AG04449 (cell line): ENCODE measurements around the gene PTPMT1.

Experiments
- CTCF ChIA-PET: fragments of 350-600 bp; formaldehyde crosslinking; extraction: SDS; loops from one replicate; lab custom pipeline; 2021; ENCODE audit warnings: antibody characterized with exemption; lab: Yijun Ruan, JAX
- POLR2A ChIA-PET: fragments of 400-600, 350-600 bp; formaldehyde crosslinking; extraction: SDS; loops from one replicate; lab custom pipeline; 2020; ENCODE audit warnings: antibody characterized with exemption, inconsistent platforms; lab: Yijun Ruan, JAX
- DNase-seq: peaks from one replicate; pipeline ENCODE4 v3.0.0-alpha.2; 2010; ENCODE audit warnings: low read depth, low spot score
- H3K4me3 ChIP-seq: 2 replicates; pipeline ENCODE4 v1.5.1; 2011; ENCODE audit warnings: low read depth, mild to moderate bottlenecking, control low read depth, low read length
- TF ChIP-seq, protein P1 (sequence below): IDR thresholded peaks from one replicate; pipeline ENCODE4 v1.5.1; 2011; ENCODE audit warnings: mild to moderate bottlenecking, moderate library complexity, low read length, control low read depth, inconsistent platforms; ENCODE audit not compliant: insufficient read depth; ENCODE audit errors: missing control alignments

The PTPMT1 gene

DNA sequence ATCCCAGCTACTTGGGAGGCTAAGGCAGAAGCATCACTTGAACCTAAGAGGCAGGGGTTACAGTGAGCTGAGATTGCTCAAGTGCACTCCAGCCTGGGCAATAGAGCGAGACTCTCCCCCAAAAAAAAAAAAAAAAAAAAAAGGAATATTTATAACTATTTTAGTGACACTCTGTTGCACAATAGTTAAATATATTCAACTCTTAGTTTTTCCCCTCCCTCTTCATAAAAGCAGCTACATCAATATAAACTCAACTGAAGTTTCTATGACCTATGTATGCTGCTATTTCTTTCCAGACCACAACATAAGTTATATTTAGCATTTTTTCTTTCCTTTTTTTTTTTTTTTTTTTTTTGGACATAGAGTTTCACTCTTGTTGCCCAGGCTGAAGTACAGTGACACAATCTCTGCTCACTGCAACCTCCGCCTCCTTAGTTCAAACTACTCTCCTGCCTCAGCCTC, 31.7 kb upstream of the PTPMT1 start:
- ChIA-PET POLR2A (interaction anchor here (0.6 to 1.4 kb wide), 3 partner anchors 9 to 77 kb away, joined by 3 to 8 read pairs (median 3); no protein-coding TSS in a partner anchor), CTCF (interaction anchor here (1.9 kb wide), 1 partner anchor 19 kb away, joined by 10 read pairs; the partner anchor contains the start of gene CELF1)
- DNase-seq: peak; percentile 68
- no peak overlapping the region for H3K4me3 ChIP-seq
- TF ChIP-seq, protein P1, sequence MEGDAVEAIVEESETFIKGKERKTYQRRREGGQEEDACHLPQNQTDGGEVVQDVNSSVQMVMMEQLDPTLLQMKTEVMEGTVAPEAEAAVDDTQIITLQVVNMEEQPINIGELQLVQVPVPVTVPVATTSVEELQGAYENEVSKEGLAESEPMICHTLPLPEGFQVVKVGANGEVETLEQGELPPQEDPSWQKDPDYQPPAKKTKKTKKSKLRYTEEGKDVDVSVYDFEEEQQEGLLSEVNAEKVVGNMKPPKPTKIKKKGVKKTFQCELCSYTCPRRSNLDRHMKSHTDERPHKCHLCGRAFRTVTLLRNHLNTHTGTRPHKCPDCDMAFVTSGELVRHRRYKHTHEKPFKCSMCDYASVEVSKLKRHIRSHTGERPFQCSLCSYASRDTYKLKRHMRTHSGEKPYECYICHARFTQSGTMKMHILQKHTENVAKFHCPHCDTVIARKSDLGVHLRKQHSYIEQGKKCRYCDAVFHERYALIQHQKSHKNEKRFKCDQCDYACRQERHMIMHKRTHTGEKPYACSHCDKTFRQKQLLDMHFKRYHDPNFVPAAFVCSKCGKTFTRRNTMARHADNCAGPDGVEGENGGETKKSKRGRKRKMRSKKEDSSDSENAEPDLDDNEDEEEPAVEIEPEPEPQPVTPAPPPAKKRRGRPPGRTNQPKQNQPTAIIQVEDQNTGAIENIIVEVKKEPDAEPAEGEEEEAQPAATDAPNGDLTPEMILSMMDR: no peak

DNA sequence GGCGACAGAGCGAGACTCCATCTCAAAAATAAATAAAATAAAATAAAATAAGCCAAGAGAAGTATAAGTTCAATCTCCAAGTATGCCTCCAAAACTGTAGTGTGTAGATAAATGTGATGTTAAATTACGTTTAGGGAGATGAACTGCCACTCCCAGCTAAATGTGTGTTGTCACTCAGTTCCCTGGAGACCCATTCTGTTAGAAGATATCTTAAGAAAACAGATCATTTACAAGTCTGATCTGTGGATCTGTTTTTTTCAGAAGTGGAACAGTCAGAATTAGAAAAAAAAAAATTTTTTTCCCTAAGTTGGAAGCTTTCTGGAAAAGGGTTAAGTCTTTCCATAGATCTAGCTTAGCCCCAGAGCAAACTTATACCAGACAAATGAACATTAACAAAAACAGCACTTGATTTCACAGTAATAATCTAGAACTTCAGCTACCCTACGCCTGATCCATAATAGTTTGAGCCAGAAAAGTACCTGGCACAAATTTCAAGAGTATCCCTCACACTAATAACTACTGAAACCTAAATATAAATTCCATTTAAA, 30.6 kb upstream of the PTPMT1 start:
- TF ChIP-seq, protein P1: no peak
- DNase-seq: no peak
- POLR2A ChIA-PET: no interaction called here
- CTCF ChIA-PET: interaction anchor here (1.2 to 1.9 kb wide), 2 partner anchors 18 to 80 kb away, joined by 3 to 10 read pairs; partner anchors contain the start of gene CELF1
- H3K4me3 ChIP-seq: no peak overlapping the region

DNA sequence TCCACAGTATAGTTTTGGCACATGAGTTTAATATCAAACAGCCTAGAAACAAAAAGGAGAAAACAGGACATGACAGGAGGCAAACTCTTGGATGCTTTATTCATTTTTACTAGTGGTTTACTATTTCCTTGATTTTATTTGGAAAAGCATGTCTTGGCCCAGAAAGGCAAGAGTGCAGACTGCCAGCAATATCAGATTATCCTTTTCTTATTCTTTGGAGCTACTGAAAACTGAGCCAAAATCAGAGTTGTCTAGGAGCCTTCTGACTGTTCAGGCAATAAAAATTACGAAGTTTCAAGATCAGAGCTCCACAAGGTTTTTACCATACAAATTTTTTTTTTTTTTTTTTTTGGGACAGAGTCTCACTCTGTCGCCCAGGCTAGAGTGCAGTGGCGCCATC, 28.5 kb upstream of the PTPMT1 start:
- no peak overlapping the region for H3K4me3 ChIP-seq
- no peak for DNase-seq
- TF ChIP-seq, protein P1: no peak
- CTCF ChIA-PET: interaction anchor here (5.5 kb wide), 1 partner anchor 16 kb away, joined by 49 read pairs; the partner anchor contains the start of gene CELF1
- POLR2A ChIA-PET: interaction anchor here (0.9 to 1.2 kb wide), 2 partner anchors 15 to 28 kb away, joined by 3 to 4 read pairs; no protein-coding TSS in a partner anchor

DNA sequence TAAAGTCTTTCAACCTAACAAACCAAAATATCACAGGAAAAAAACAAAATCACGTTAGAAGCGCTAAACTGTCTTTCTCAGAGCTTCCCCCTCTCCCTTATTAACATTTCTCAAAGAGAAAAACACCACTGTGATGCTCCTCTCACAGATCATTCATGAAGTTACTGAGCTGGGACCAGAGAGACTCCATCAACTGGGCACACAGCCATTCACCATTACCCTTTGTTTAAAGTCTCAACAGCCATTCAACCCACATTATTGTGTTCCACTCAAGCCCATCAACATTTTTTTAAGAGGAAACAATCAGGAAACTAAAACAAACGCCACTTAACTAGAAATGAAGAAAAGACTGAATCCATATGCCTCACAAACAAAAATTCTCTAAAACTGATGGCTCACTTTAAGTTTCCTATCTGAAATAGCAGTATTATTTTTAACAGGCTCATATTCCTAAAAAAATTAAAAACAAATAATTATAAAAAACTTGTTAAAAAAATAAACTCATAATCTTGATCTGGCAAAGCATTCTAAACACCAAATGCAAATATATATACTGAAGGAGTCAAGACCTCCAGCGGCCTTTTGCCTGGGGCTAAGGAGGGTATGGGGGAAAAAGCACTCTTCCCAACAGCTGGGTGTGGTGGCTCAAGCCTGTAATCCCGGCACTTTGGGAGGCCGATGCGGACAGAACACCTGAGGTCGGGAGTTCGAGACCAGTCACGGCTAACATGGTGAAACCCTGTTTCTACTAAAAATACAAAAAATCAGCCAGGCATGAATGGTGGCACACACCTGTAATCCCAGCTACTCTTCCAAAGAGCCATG, 26.4 kb upstream of the PTPMT1 start:
- POLR2A ChIA-PET: interaction anchor here (0.8 to 1.2 kb wide), 2 partner anchors 13 to 26 kb away, joined by 3 to 5 read pairs; partner anchors contain the start of gene PTPMT1
- CTCF ChIA-PET: interaction anchor here (0.6 to 5.5 kb wide), 5 partner anchors 12 to 165 kb away, joined by 3 to 49 read pairs (median 4); partner anchors contain the start of gene CELF1
- no peak for DNase-seq
- H3K4me3 ChIP-seq: no peak overlapping the region
- TF ChIP-seq, protein P1: no peak

DNA sequence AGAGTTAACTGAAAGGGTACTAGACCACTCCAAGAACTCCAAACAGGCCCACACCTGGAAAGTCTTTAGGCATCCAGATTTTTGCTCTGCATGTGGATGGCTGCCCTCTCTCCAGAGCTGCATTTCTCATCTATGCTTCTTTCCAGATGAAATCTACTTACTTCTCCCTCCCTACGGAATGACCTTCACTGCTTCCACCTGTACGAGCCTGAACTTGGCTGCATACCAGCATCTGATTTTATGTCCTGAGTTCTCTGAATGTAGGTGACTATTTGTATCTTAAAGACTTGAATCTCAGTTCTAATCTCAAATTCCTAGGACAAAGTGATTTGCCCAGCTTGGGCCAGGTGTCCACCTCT, 25.7 kb upstream of the PTPMT1 start:
- DNase-seq: no peak
- no peak overlapping the region for H3K4me3 ChIP-seq
- ChIA-PET POLR2A (interaction anchor here (0.6 to 1.6 kb wide), 5 partner anchors 9 to 135 kb away, joined by 3 to 5 read pairs (median 3); partner anchors contain the start of gene PTPMT1), CTCF (interaction anchor here (0.6 to 5.5 kb wide), 5 partner anchors 13 to 166 kb away, joined by 3 to 49 read pairs (median 4); partner anchors contain the start of gene CELF1)
- TF ChIP-seq, protein P1: no peak

DNA sequence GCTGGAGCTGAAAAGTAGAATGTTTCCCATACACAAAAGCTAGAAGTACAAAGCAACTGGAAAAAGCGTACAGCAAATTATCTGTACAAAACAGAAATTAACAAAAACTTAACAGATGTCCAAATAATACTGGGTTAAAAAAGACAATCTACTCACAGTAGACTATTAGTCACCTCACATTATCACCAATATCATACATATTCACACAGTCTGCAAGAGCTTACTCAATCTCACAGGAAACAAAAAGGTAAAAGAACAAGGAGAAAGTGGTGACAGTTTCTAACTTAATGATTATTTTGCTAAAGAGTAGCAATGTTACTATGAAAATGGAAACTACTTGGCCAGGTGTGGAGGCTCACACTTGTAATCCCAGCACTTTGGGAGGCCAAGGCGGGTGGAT, 24.3 kb upstream of the PTPMT1 start:
- ChIA-PET POLR2A (interaction anchor here (0.8 to 1.6 kb wide), 2 partner anchors 10 to 11 kb away, joined by 3 to 5 read pairs; no protein-coding TSS in a partner anchor), CTCF (interaction anchor here (1.1 to 5.5 kb wide), 3 partner anchors 9 to 38 kb away, joined by 3 to 49 read pairs (median 4); partner anchors contain the start of gene CELF1)
- H3K4me3 ChIP-seq: no peak overlapping the region
- DNase-seq: no peak
- TF ChIP-seq, protein P1: no peak
